Adipocyte (in vitro differentiated cells): Measurements from ENCODE around the gene CEP55.

Experiments
- DNase-seq: peaks from one replicate; pipeline ENCODE4 v3.0.0-alpha.2; 2015; ENCODE audit warnings: low read depth
- H3K27me3 ChIP-seq: replicated peaks from 2 replicates; pipeline ENCODE4 v1.7.0; 2013; ENCODE audit warnings: mild to moderate bottlenecking, low read length, moderate library complexity; ENCODE audit not compliant: control insufficient read depth, insufficient read depth
- H3K36me3 ChIP-seq: 2 replicates; pipeline ENCODE4 v1.7.0; 2013; ENCODE audit warnings: low read length, mild to moderate bottlenecking, moderate library complexity; ENCODE audit not compliant: control insufficient read depth, insufficient read depth, severe bottlenecking
- H3K4me1 ChIP-seq: 2 replicates; pipeline ENCODE4 v1.7.0; 2013; ENCODE audit warnings: mild to moderate bottlenecking, low read length, moderate library complexity; ENCODE audit not compliant: control insufficient read depth, insufficient read depth
- H3K4me3 ChIP-seq: 2 replicates; pipeline ENCODE4 v1.7.0; 2013; ENCODE audit warnings: mild to moderate bottlenecking, low read length, moderate library complexity
- H3K9ac ChIP-seq: 2 replicates; pipeline ENCODE4 v1.7.0; 2013; ENCODE audit warnings: mild to moderate bottlenecking, low read length, moderate library complexity
- H3K9me3 ChIP-seq: 2 replicates; pipeline ENCODE4 v1.7.0; 2013; ENCODE audit warnings: mild to moderate bottlenecking, low read length, moderate library complexity; ENCODE audit not compliant: control insufficient read depth

CEP55 gene

DNA sequence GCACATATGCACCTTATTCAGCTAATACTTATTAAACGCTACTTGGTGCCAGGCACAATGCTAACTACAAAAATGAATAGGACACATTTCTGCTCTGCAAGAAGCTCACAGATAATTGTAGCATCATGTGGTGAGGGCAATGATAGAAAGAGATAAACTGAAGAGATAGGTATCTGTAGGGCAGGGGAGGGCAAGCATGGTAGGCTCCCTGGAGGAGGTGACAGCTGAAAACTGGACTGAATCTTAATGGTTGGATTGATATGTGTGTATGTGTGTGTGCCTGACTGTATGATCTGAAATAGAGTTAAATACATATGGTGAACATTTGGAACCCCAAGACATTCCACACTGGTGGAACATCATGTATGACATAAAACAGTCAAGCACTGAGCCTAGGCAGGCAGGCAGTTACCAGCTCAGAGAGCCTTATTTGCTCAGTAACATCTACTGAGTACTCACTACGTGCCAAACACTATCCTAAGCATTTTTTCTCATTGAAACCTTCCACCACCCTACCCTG is 4.8 kb upstream of the CEP55 start:
- peaks cover 3% of the 10 kb centered on the region for H3K4me1 ChIP-seq
- no peak overlapping the region for H3K9ac ChIP-seq

GRCh38 chr10:93493162-93493561 is 3.2 kb upstream of the CEP55 start:
- Histone ChIP-seq H3K4me1 (peaks cover 3% of the 10 kb centered on the region), H3K9ac (no peak overlapping the region), H3K27me3 (no peaks in the 10 kb centered on the region), H3K9me3 (no peaks in the 10 kb centered on the region), H3K4me3 (no peak overlapping the region), H3K36me3 (no peaks in the 10 kb centered on the region)
- DNase-seq: no peak

More for the DNA sequence above, 4.8 kb upstream of the CEP55 start:
- DNase-seq: no peak
- Histone ChIP-seq H3K4me3 (no peak overlapping the region), H3K9me3 (no peaks in the 10 kb centered on the region), H3K27me3 (no peaks in the 10 kb centered on the region), H3K36me3 (no peaks in the 10 kb centered on the region)

- Histone ChIP-seq H3K9me3 (no peaks in the 10 kb centered on the region), H3K4me3 (no peak overlapping the region), H3K9ac (no peak overlapping the region), H3K27me3 (no peaks in the 10 kb centered on the region), H3K36me3 (no peaks in the 10 kb centered on the region), H3K4me1 (peaks cover 3% of the 10 kb centered on the region)
- no peak for DNase-seq
Measured at GRCh38 chr10:93494494-93494893, 1.9 kb upstream of the CEP55 start.

DNA sequence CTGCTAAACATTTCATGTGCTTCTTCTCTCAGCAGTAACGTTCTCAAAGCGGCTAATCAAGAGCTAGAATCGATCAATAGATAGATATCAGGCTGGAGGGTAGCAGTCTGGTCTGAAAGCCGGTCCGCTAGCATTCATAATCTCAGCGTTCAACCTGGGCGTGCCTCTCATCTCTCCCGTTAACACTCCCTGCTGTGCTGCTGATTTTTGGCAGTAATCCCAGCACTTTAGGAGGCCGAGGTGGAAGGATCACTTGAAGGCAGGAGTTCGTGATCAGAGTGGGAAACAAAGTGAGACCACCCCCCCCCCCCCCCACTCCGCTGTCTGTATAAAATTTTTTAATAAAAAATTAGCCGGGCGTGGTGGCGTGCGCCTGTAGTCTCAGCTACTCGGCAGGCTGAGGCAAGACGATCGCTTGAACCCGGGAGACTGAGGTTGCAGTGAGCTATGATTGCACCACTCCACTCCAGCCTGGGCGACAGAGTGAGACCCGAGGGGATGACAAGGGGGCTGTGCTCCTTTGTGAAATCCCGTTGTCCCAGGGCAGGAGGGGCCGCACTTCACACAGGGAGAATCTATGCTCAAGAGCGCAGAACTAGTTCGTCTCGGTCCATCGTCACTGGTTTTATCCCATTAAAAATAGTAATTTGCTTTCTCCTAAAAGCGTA is 624 bp upstream of the CEP55 start:
- peak; percentile 70 for DNase-seq
- H3K4me1 ChIP-seq: peaks cover 3% of the 10 kb centered on the region
- H3K9me3 ChIP-seq: no peaks in the 10 kb centered on the region
- no peaks in the 10 kb centered on the region for H3K27me3 ChIP-seq
- H3K9ac ChIP-seq: peak overlapping the region; percentile 83
- H3K36me3 ChIP-seq: no peaks in the 10 kb centered on the region
- H3K4me3 ChIP-seq: peak overlapping the region; percentile 96

- Histone ChIP-seq H3K9ac (no peak overlapping the region), H3K27me3 (no peaks in the 10 kb centered on the region), H3K36me3 (no peaks in the 10 kb centered on the region), H3K9me3 (no peaks in the 10 kb centered on the region), H3K4me3 (no peak overlapping the region), H3K4me1 (peaks cover 3% of the 10 kb centered on the region)
- DNase-seq: no peak
Measured at GRCh38 chr10:93498166-93498565, 1.8 kb downstream of the CEP55 start.

DNA sequence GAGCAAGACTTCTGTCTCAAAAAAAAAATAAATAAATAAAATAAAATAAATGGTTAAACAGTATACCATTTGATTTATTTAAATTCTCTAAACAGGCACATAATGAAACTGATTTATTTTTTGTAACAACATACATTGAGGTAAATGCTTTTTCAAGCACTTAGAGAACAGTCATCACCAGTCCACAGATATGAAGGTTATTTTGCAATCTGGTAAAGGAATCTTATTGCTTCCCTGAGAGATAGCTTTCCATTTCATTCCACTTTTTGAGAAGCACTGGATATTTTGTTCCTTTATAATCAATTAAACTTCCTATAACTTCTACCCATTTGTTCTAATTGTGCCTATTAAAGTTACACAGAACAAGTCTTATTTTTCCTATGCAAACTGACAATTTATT is 5.2 kb downstream of the CEP55 start:
- Histone ChIP-seq H3K9me3 (no peaks in the 10 kb centered on the region), H3K4me3 (no peak overlapping the region), H3K36me3 (no peaks in the 10 kb centered on the region), H3K9ac (no peak overlapping the region), H3K4me1 (no peaks in the 10 kb centered on the region), H3K27me3 (no peaks in the 10 kb centered on the region)
- peak; percentile 30 for DNase-seq

- H3K27me3 ChIP-seq: no peaks in the 10 kb centered on the region
- no peak overlapping the region for H3K9ac ChIP-seq
- no peaks in the 10 kb centered on the region for H3K36me3 ChIP-seq
- no peak overlapping the region for H3K4me3 ChIP-seq
- no peaks in the 10 kb centered on the region for H3K9me3 ChIP-seq
- H3K4me1 ChIP-seq: no peaks in the 10 kb centered on the region
- no peak for DNase-seq
Measured at GRCh38 chr10:93503075-93503474, 6.7 kb downstream of the CEP55 start.

DNA sequence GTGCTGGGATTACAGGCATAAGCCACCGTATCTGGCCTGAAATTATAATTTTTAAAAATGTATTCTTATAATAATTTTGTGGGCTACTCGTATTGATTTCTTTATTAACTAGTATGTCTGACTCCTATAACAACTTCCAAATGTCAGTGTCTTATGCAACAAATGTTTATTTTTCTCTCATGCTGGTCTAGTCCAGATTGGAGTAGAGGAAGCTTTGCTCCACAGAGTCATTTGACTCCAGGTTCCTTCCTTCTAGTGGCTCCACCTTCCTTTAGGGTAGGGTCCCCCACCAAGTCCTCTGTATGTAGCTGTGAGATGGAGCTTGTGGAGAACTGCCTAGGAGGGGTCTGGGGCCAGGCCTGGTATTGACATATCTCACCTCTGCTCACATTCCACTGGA is 8.7 kb downstream of the CEP55 start:
- Histone ChIP-seq H3K4me1 (no peaks in the 10 kb centered on the region), H3K9me3 (no peaks in the 10 kb centered on the region), H3K4me3 (no peak overlapping the region), H3K27me3 (no peaks in the 10 kb centered on the region), H3K36me3 (no peaks in the 10 kb centered on the region), H3K9ac (no peak overlapping the region)
- no peak for DNase-seq

DNA sequence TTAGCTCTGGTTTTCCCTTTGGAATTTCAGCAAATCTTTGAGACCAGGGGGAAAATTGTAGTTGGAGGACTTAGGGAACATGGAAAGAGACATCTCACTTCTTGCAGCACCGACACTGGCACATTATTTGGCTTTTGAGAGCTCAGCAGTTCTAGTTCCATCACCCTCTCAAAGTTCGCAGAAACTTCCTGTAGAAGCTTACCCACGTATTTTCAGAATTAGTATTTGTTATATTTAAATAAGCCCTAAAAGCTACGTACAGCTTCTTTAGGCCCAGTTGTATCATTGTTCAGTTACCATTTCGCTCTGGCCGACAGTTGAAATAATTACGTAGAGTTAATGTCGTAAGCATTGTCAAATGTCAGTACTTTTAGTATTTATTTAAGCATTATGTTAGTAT is 13.4 kb downstream of the CEP55 start:
- DNase-seq: no peak
- H3K27me3 ChIP-seq: no peaks in the 10 kb centered on the region
- no peaks in the 10 kb centered on the region for H3K36me3 ChIP-seq
- H3K9me3 ChIP-seq: no peaks in the 10 kb centered on the region
- H3K4me1 ChIP-seq: peaks cover 8% of the 10 kb centered on the region
- no peak overlapping the region for H3K9ac ChIP-seq
- no peak overlapping the region for H3K4me3 ChIP-seq

- H3K4me3 ChIP-seq: no peak overlapping the region
- H3K27me3 ChIP-seq: no peaks in the 10 kb centered on the region
- peak; percentile 25 for DNase-seq
- no peaks in the 10 kb centered on the region for H3K9me3 ChIP-seq
- H3K4me1 ChIP-seq: peaks cover 27% of the 10 kb centered on the region
- H3K9ac ChIP-seq: no peak overlapping the region
- H3K36me3 ChIP-seq: no peaks in the 10 kb centered on the region
Measured at GRCh38 chr10:93512565-93512964, 16.2 kb downstream of the CEP55 start.

DNA sequence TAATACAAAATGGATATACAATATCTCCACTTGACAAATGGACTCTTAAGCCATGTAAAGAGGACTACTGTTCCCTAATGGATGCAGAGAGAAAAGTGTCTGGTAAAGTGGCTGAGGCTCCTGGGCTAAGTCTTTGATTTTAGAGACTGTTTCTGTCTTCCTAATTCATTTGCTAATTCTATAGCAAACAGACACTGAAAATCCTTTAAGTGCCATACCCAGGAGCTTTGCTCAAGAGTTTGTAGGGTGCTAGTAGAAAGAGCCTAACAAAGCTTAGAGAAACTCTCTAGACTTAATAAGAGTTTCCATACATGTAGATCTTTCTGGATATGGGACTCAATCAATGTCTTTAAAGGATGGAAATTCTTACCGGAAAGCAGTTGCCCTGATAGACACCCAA is 16.7 kb downstream of the CEP55 start:
- Histone ChIP-seq H3K4me1 (peaks cover 27% of the 10 kb centered on the region), H3K9me3 (no peaks in the 10 kb centered on the region), H3K9ac (no peak overlapping the region), H3K27me3 (no peaks in the 10 kb centered on the region), H3K36me3 (no peaks in the 10 kb centered on the region), H3K4me3 (no peak overlapping the region)
- no peak for DNase-seq

DNA sequence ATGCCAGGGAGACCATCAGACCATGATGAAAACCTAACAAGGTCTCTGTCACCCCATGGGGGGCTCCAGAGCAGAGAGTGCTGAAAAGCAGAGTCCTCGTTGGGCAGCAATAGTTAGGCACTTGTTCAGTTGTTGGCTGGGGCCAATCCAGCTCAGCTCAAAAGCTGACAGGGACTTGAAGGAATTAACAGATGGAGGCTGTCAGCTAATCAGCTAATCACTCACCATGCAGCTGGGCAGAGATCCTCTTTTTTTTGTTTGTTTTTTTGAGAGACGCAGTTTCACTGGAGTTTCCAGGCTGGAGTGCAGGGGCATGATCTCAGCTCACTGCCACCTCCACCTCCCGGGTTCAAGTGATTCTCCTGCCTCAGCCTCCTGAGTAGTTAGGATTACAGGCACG is 18.1 kb downstream of the CEP55 start:
- Histone ChIP-seq H3K9ac (no peak overlapping the region), H3K27me3 (no peaks in the 10 kb centered on the region), H3K4me3 (no peak overlapping the region), H3K4me1 (peaks cover 27% of the 10 kb centered on the region), H3K9me3 (no peaks in the 10 kb centered on the region), H3K36me3 (no peaks in the 10 kb centered on the region)
- DNase-seq: no peak
